H1 (cell line): ENCODE measurements around the gene KIF22. TPM values are rescaled to one million over a fixed set of nuclear protein-coding genes. Genes with fewer than 3 reads are reported as not detected.

Source experiments
- CTCF ChIA-PET: fragments of 300-600 bp; sonication (Branson Sonifier 250); formaldehyde crosslinking; loops from one replicate; lab custom pipeline; 2021; ENCODE audit not compliant: partially characterized antibody; lab: Charles Lee
- POLR2A ChIA-PET: fragments of 300-600 bp; sonication (Branson Sonifier 250); formaldehyde crosslinking; loops from one replicate; lab custom pipeline; 2021; ENCODE audit warnings: inconsistent platforms; ENCODE audit not compliant: partially characterized antibody; lab: Charles Lee
- DNase-seq, 2 experiments: peaks; one replicate each; pipeline versions ENCODE4 v3.0.0 to v3.0.0-alpha.2; 2010 to 2022; ENCODE audit warnings: low spot score in 2 of 2, low read depth in 1 of 2, mixed read lengths in 1 of 2
- FAIRE-seq: peaks from 2 replicates; lab custom pipeline; 2011; peaks lifted over from hg19 to GRCh38; lab: Jason Lieb, UNC
- H2AFZ ChIP-seq: 2 replicates; pipeline ENCODE4 v1.8.1; 2012; ENCODE audit warnings: low read length, inconsistent platforms
- H2AK5ac ChIP-seq: 2 replicates; pipeline ENCODE4 v1.6.1; 2013; ENCODE audit warnings: low read depth, low read length
- H2BK120ac ChIP-seq: replicated peaks from 2 replicates; pipeline ENCODE3; 2013; ENCODE audit warnings: low read depth, low read length, inconsistent platforms
- H2BK12ac ChIP-seq: 2 replicates; pipeline ENCODE4 v1.6.1; 2013; ENCODE audit warnings: low read depth, low read length
- H2BK15ac ChIP-seq: 2 replicates; pipeline ENCODE4 v1.6.1; 2013; ENCODE audit warnings: low read length
- H2BK20ac ChIP-seq: 2 replicates; pipeline ENCODE4 v1.6.1; 2013; ENCODE audit warnings: low read length
- H2BK5ac ChIP-seq: 2 replicates; pipeline ENCODE4 v1.6.1; 2013; ENCODE audit warnings: low read depth, low read length
- H3K14ac ChIP-seq: 2 replicates; pipeline ENCODE4 v1.6.1; 2013; ENCODE audit warnings: inconsistent platforms; ENCODE audit not compliant: insufficient read length
- H3K18ac ChIP-seq: 2 replicates; pipeline ENCODE4 v1.6.1; 2013; ENCODE audit warnings: low read length; ENCODE audit errors: extremely low read depth
- H3K23ac ChIP-seq: 2 replicates; pipeline ENCODE4 v1.6.1; 2013; ENCODE audit warnings: inconsistent platforms; ENCODE audit not compliant: insufficient read length
- H3K23me2 ChIP-seq: 2 replicates; pipeline ENCODE4 v1.6.1; 2013; ENCODE audit warnings: low read depth, low read length
- H3K27ac ChIP-seq: 2 replicates; pipeline ENCODE4 v1.6.1; 2011; ENCODE audit warnings: low read depth, low read length, inconsistent platforms
- H3K27me3 ChIP-seq, 4 experiments: replicated peaks in 1 of 4; 1 replicate in 1 of 4; 2 replicates in 3 of 4; pipeline versions ENCODE4 v1.6.1 to v1.8.1; 2011 to 2013; ENCODE audit warnings: low read length in 3 of 4, mild to moderate bottlenecking in 3 of 4, inconsistent platforms in 2 of 4, mixed read lengths in 2 of 4, moderate library complexity in 1 of 4; ENCODE audit not compliant: control insufficient read depth in 3 of 4, insufficient read depth in 3 of 4; ENCODE audit errors: extremely low read depth in 1 of 4
- H3K36me3 ChIP-seq, 4 experiments: 2 replicates each; pipeline versions ENCODE4 v1.6.1 to v1.8.1; 2011 to 2013; ENCODE audit warnings: mild to moderate bottlenecking in 4 of 4, low read length in 3 of 4, moderate library complexity in 2 of 4, control low read depth in 1 of 4, inconsistent platforms in 1 of 4; ENCODE audit not compliant: insufficient read depth in 4 of 4, control insufficient read depth in 2 of 4
- H3K4ac ChIP-seq: replicated peaks from 2 replicates; pipeline ENCODE3; 2013; ENCODE audit warnings: low read length, low read depth, mixed read lengths, inconsistent platforms; ENCODE audit not compliant: insufficient read length
- H3K4me1 ChIP-seq, 4 experiments: replicated peaks in 1 of 4; 1 replicate in 1 of 4; 2 replicates in 3 of 4; pipeline versions ENCODE4 v1.6.1 to v1.8.1; 2011 to 2013; ENCODE audit warnings: low read length in 3 of 4, inconsistent platforms in 2 of 4, mixed read lengths in 1 of 4; ENCODE audit not compliant: insufficient read depth in 4 of 4, control insufficient read depth in 3 of 4
- H3K4me2 ChIP-seq, 2 experiments: 2 replicates each; pipeline versions ENCODE4 v1.6.1 to v1.8.1; 2011 to 2013; ENCODE audit warnings: low read depth in 2 of 2, low read length in 2 of 2, control low read depth in 1 of 2, inconsistent platforms in 1 of 2, mild to moderate bottlenecking in 1 of 2; ENCODE audit not compliant: insufficient read depth in 1 of 2
- H3K4me3 ChIP-seq, 4 experiments: fragments of 200-600, 300-600 bp in 1 of 4; sonication (generic), shearing (Covaris generic), sonication (Bioruptor Twin) in 1 of 4; 2 replicates each; pipeline versions ENCODE4 v1.5.1 to v1.8.1; 2011 to 2016; ENCODE audit warnings: low read length in 4 of 4, low read depth in 3 of 4, control low read depth in 2 of 4, inconsistent platforms in 2 of 4, mild to moderate bottlenecking in 2 of 4, mixed read lengths in 1 of 4, moderate library complexity in 1 of 4; ENCODE audit not compliant: insufficient read depth in 2 of 4; ENCODE audit errors: extremely low read depth in 1 of 4
- H3K56ac ChIP-seq: replicated peaks from 2 replicates; pipeline ENCODE3; 2013; ENCODE audit warnings: low read depth, mild to moderate bottlenecking, mixed read lengths, low read length, inconsistent platforms; ENCODE audit not compliant: insufficient read length
- H3K79me1 ChIP-seq: 2 replicates; pipeline ENCODE4 v1.6.1; 2013; ENCODE audit warnings: low read depth, low read length, control low read depth
- H3K79me2 ChIP-seq, 2 experiments: 2 replicates each; pipeline versions ENCODE4 v1.6.1 to v1.8.1; 2012 to 2013; ENCODE audit warnings: low read length in 2 of 2, mild to moderate bottlenecking in 2 of 2, inconsistent platforms in 1 of 2; ENCODE audit not compliant: insufficient read depth in 2 of 2, control insufficient read depth in 1 of 2
- H3K9ac ChIP-seq, 4 experiments: replicated peaks in 1 of 4; 1 replicate in 1 of 4; 2 replicates in 3 of 4; pipeline versions ENCODE4 v1.6.1 to v1.8.1; 2011 to 2013; ENCODE audit warnings: low read depth in 3 of 4, low read length in 3 of 4, control low read depth in 2 of 4, mild to moderate bottlenecking in 2 of 4, moderate library complexity in 2 of 4, inconsistent platforms in 1 of 4; ENCODE audit errors: extremely low read depth in 1 of 4
- H3K9me3 ChIP-seq, 2 experiments: 2 replicates each; pipeline versions ENCODE4 v1.6.1 to v1.8.1; 2012 to 2013; ENCODE audit warnings: mild to moderate bottlenecking in 2 of 2, moderate library complexity in 2 of 2, control low read depth in 1 of 2, inconsistent platforms in 1 of 2, low read depth in 1 of 2, low read length in 1 of 2, mixed read lengths in 1 of 2; ENCODE audit not compliant: insufficient read depth in 2 of 2
- H4K20me1 ChIP-seq, 2 experiments: replicated peaks in 1 of 2; 2 replicates each; pipeline versions ENCODE3 to v1.8.1; 2011 to 2013; ENCODE audit warnings: inconsistent platforms in 2 of 2, low read length in 2 of 2, mild to moderate bottlenecking in 1 of 2; ENCODE audit not compliant: insufficient read depth in 2 of 2, control insufficient read depth in 1 of 2
- H4K5ac ChIP-seq: 2 replicates; pipeline ENCODE4 v1.6.1; 2013; ENCODE audit warnings: low read length, low read depth, mixed read lengths, inconsistent platforms; ENCODE audit not compliant: insufficient read length
- H4K8ac ChIP-seq: 2 replicates; pipeline ENCODE4 v1.8.0; 2013; ENCODE audit warnings: mild to moderate bottlenecking, moderate library complexity, low read length, inconsistent platforms; ENCODE audit not compliant: insufficient read depth; ENCODE audit errors: extremely low read depth
- H4K91ac ChIP-seq: replicated peaks from 2 replicates; pipeline ENCODE3; 2013; ENCODE audit warnings: low read length, mixed read lengths, inconsistent platforms; ENCODE audit not compliant: insufficient read length
- HDAC6 ChIP-seq: IDR thresholded peaks from one replicate; pipeline ENCODE4 v1.7.1; 2012; ENCODE audit warnings: low read depth, mild to moderate bottlenecking, inconsistent platforms, low read length, moderate library complexity
- JUN ChIP-seq: IDR thresholded peaks from 2 replicates; pipeline ENCODE4 v1.6.1; 2011; ENCODE audit warnings: low read depth, mild to moderate bottlenecking, improper control_type of control experiment, low read length
- NANOG ChIP-seq: IDR thresholded peaks from 2 replicates; pipeline ENCODE4 v1.6.1; 2011; ENCODE audit warnings: low read length, low read depth, mild to moderate bottlenecking, inconsistent platforms; ENCODE audit not compliant: insufficient read depth, poor library complexity, severe bottlenecking
- RXRA ChIP-seq: IDR thresholded peaks from 2 replicates; pipeline ENCODE4 v1.6.1; 2011; ENCODE audit warnings: low read depth, mild to moderate bottlenecking, low read length, moderate library complexity; ENCODE audit not compliant: insufficient read depth
- WGBS, 2 experiments: shearing (Covaris generic) in 1 of 2; methylation state at CpG; one replicate each; pipeline versions ENCODE4 v1.1.6 to v1.1.7; 2013 to 2015; ENCODE audit warnings: low lambda C conversion rate in 2 of 2, mixed read lengths in 2 of 2, inconsistent platforms in 1 of 2, low coverage in 1 of 2, missing lambda C conversion rate in 1 of 2; ENCODE audit not compliant: insufficient replicate concordance in 2 of 2, insufficient coverage in 1 of 2, insufficient read length in 1 of 2; ENCODE audit errors: extremely low coverage in 1 of 2, missing lambda C conversion rate in 1 of 2; 5-methylcytosine and 5-hydroxymethylcytosine counted together
- polyA plus RNA-seq, 7 experiments: library from polyadenylated mRNA; depleted of rRNA in 3 of 7; stranded (reverse) in 5 of 7; unstranded in 2 of 7; fragments of >200 nt in 5 of 7; fragments of 200-250 nt in 2 of 7; gene quantifications; 1 replicate in 5 of 7; 2 replicates in 1 of 7; 4 replicates in 1 of 7; pipeline versions ENCODE4 v1.2.1 to v1.2.3, GENCODE V29; 2011 to 2013; ENCODE audit warnings: missing spikeins in 2 of 7, mixed read lengths in 2 of 7
- total RNA-seq: library from RNA; stranded (reverse); fragmentation: NEBNext Ultra II Directional; extraction: Animal tissue kit (Norgen Biotek cat#: 25700); gene quantifications from 2 replicates; pipeline ENCODE4 v1.2.1, GENCODE V29; 2021
- TF ChIP-seq, protein P1 (sequence below): IDR thresholded peaks from 2 replicates; pipeline ENCODE4 v1.6.1; 2012; ENCODE audit warnings: low read length, inconsistent platforms

The KIF22 gene
- total and polyA plus RNA-seq, 2 of the 8 experiments (the other 6 are each of a cell fraction or from before 2014, with no cell fraction given): 139 to 142 TPM

DNA sequence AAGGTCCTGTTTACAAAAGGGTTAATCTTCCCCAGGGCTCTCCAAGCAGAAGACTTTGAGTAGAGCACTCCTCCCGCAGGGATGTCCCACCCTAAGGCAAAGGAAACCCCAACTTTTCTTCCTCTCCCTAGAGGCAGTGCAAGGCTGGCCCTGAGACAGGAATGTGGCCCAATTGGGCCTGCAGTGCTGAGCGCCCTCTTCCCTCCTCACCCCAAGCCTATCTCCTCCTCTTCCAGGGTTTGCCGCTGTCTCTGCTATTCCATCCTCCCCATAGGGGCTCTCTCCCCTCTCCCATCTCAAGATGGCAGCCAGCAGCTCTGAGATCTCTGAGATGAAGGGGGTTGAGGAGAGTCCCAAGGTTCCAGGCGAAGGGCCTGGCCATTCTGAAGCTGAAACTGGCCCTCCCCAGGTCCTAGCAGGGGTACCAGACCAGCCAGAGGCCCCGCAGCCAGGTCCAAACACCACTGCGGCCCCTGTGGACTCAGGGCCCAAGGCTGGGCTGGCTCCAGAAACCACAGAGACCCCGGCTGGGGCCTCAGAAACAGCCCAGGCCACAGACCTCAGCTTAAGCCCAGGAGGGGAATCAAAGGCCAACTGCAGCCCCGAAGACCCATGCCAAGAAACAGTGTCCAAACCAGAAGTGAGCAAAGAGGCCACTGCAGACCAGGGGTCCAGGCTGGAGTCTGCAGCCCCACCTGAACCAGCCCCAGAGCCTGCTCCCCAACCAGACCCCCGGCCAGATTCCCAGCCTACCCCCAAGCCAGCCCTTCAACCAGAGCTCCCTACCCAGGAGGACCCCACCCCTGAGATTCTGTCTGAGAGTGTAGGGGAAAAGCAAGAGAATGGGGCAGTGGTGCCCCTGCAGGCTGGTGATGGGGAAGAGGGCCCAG lies 22.4 kb downstream of the KIF22 start:
- 0 out of 2 replicates have a peak overlapping the region, but pooled peaks have one; percentile 31 for H2BK15ac ChIP-seq
- ChIA-PET POLR2A (interaction anchor here (0.7 to 4.0 kb wide), 12 partner anchors 10 to 219 kb away, joined by 3 to 31 read pairs (median 4); partner anchors contain the start of genes ASPHD1, CDIPT, HIRIP3 and TLCD3B), CTCF (interaction anchor here (0.5 to 17.5 kb wide), 5 partner anchors 23 to 350 kb away, joined by 3 to 212 read pairs (median 4); no protein-coding TSS in a partner anchor)
- peak overlapping the region; percentile 7; the same call in 1 of the 2 replicates for H2BK12ac ChIP-seq
- no peak for FAIRE-seq
- no peak overlapping the region for H2BK120ac ChIP-seq
- H3K9ac ChIP-seq: peak overlapping the region in 3 of 4 experiments; percentile 29 to 54 (median 50); a peak in 4 of 7 replicates
- H3K79me2 ChIP-seq: peaks cover 6 to 30% of the 10 kb centered on the region in 2 experiments
- H4K5ac ChIP-seq: peak overlapping the region; percentile 55
- peak overlapping the region; percentile 89; the same call in 1 of the 2 replicates for H2BK5ac ChIP-seq
- peak overlapping the region; percentile 88 for H4K8ac ChIP-seq
- no peak for DNase-seq
- H3K9me3 ChIP-seq: no peaks in the 10 kb centered on the region
- H3K27ac ChIP-seq: no peak overlapping the region
- H3K14ac ChIP-seq: no peak overlapping the region
- H4K91ac ChIP-seq: peak overlapping the region; percentile 75
- H2BK20ac ChIP-seq: no peak overlapping the region
- H3K79me1 ChIP-seq: no peaks in the 10 kb centered on the region; the same call in none of the 2 replicates
- no peak overlapping the region for H2AFZ ChIP-seq
- H3K23ac ChIP-seq: no peak overlapping the region
- peaks cover 0 to 52% (median 42%) of the 10 kb centered on the region in 4 experiments; a peak in 6 of 7 replicates for H3K4me1 ChIP-seq
- peaks cover 7 to 26% (median 11%) of the 10 kb centered on the region in 4 experiments for H3K36me3 ChIP-seq
- 58% methylated on average over 9 of the region's 9 CpGs; no CpG with 5 or more reads in 1 of the 2 experiments for WGBS, 2 experiments
- H3K27me3 ChIP-seq: no peaks in the 10 kb centered on the region
- peak overlapping the region; percentile 10 for H3K18ac ChIP-seq
- H3K4ac ChIP-seq: peak overlapping the region; percentile 27
- no peak for TF ChIP-seq RXRA
- TF ChIP-seq NANOG: no peak
- TF ChIP-seq, protein P1, sequence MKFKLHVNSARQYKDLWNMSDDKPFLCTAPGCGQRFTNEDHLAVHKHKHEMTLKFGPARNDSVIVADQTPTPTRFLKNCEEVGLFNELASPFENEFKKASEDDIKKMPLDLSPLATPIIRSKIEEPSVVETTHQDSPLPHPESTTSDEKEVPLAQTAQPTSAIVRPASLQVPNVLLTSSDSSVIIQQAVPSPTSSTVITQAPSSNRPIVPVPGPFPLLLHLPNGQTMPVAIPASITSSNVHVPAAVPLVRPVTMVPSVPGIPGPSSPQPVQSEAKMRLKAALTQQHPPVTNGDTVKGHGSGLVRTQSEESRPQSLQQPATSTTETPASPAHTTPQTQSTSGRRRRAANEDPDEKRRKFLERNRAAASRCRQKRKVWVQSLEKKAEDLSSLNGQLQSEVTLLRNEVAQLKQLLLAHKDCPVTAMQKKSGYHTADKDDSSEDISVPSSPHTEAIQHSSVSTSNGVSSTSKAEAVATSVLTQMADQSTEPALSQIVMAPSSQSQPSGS: no peak
- no peak for TF ChIP-seq HDAC6
- no peak for TF ChIP-seq JUN
- TF ChIP-seq, all 59 proteins: peak for 0
- peak overlapping the region; percentile 75 to 85 (median 82) for H3K4me3 ChIP-seq
- peaks cover 14 to 19% of the 10 kb centered on the region in 2 experiments for H4K20me1 ChIP-seq
- peak overlapping the region; percentile 91 to 92 for H3K4me2 ChIP-seq
- H2AK5ac ChIP-seq: no peak overlapping the region; the same call in 1 of the 2 replicates
- peak overlapping the region; percentile 34 for H3K56ac ChIP-seq
- H3K23me2 ChIP-seq: peaks cover 32% of the 10 kb centered on the region
